Keratinocyte (primary cell): ENCODE data around the gene SHANK1.

Experiments used
- EZH2 ChIP-seq: IDR thresholded peaks from one replicate; pipeline ENCODE4 v1.6.1; 2012; ENCODE audit warnings: inconsistent platforms, mild to moderate bottlenecking, low read length, moderate library complexity
- TF ChIP-seq, protein P1 (sequence below), 3 experiments: IDR thresholded peaks in 1 of 3; conservative IDR thresholded peaks in 1 of 3; optimal IDR thresholded peaks in 1 of 3; 2 replicates in 2 of 3; 3 replicates in 1 of 3; pipeline versions ENCODE3 to v1.5.1; 2011; ENCODE audit warnings: low read length in 3 of 3, mild to moderate bottlenecking in 3 of 3, moderate library complexity in 2 of 3, control low read depth in 1 of 3, inconsistent platforms in 1 of 3; ENCODE audit not compliant: insufficient read depth in 2 of 3; ENCODE audit errors: extremely low read depth in 1 of 3

GRCh38 chr19:50624949-50625600, 94.5 kb downstream of the SHANK1 start:
- TF ChIP-seq, protein P1, sequence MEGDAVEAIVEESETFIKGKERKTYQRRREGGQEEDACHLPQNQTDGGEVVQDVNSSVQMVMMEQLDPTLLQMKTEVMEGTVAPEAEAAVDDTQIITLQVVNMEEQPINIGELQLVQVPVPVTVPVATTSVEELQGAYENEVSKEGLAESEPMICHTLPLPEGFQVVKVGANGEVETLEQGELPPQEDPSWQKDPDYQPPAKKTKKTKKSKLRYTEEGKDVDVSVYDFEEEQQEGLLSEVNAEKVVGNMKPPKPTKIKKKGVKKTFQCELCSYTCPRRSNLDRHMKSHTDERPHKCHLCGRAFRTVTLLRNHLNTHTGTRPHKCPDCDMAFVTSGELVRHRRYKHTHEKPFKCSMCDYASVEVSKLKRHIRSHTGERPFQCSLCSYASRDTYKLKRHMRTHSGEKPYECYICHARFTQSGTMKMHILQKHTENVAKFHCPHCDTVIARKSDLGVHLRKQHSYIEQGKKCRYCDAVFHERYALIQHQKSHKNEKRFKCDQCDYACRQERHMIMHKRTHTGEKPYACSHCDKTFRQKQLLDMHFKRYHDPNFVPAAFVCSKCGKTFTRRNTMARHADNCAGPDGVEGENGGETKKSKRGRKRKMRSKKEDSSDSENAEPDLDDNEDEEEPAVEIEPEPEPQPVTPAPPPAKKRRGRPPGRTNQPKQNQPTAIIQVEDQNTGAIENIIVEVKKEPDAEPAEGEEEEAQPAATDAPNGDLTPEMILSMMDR (optimal IDR thresholded peaks at IDR 0.05 in 1 of 3, IDR thresholded peaks at IDR 0.05 in 1 of 3, conservative IDR thresholded peaks at IDR 0.05 in 1 of 3; ENCODE audit: extremely low read depth in 1 of 3, insufficient read depth in 2 of 3, low read length in 3 of 3): no peak
- TF ChIP-seq EZH2: no peak
